Fibroblast of lung (primary cell): ENCODE data around the gene HRCT1.

Experiments
- CTCF ChIP-seq, 2 donors: IDR thresholded peaks in 1 of 2; conservative IDR thresholded peaks in 1 of 2; 1 replicate in 1 of 2; 2 replicates in 1 of 2; pipeline ENCODE4 v1.5.1; 2011 to 2012; ENCODE audit warnings: low read length in 2 of 2, control low read depth in 1 of 2, inconsistent platforms in 1 of 2, low read depth in 1 of 2, mild to moderate bottlenecking in 1 of 2
- EZH2 ChIP-seq: IDR thresholded peaks from 2 replicates; pipeline ENCODE4 v1.5.1; 2012; ENCODE audit warnings: low read length, control low read depth, mild to moderate bottlenecking; ENCODE audit errors: missing control alignments

- TF ChIP-seq CTCF (conservative IDR thresholded peaks at IDR 0.05 in 1 of 2, IDR thresholded peaks at IDR 0.05 in 1 of 2; ENCODE audit: low read depth in 1 of 2, low read length in 2 of 2) (no peak), EZH2 (no peak)
Measured at GRCh38 chr9:35856882-35857281, 49.1 kb upstream of the HRCT1 start.
